Measurements from ENCODE around the gene TTBK1. TPM values are rescaled to one million over a fixed set of nuclear protein-coding genes. Genes with fewer than 3 reads are reported as not detected.

TTBK1 gene
- total RNA-seq, 2 experiments from 2014 or later: 0.09 to 0.11 TPM

DNA sequence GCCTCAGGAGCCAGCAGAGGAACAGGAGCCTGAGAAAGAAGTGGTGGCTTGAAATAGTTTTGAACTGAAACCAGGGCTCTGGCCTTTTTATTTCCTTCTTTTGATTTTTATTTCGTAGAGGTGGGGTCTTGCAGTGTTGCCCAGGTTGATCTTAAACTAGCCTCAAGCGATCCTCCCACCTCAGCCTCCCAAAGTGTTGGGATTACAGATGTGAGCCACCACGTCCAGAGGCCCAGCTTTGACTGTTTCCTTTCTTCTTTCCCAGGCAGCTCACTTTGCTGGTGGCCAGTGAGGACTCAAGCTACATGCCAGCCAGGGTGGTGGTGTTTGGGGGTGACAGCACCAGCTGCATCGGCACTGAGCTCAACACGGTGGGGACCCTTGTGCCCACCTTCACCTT lies 40.8 kb upstream of the TTBK1 start:
- Mint-ChIP-seq H3K9me3 (no peaks in the 10 kb centered on the region), H3K36me3 (ENCODE audit: low read depth) (peaks cover 15% of the 10 kb centered on the region), H3K4me1 (ENCODE audit: low read depth) (no peaks in the 10 kb centered on the region), H3K4me3 (no peak overlapping the region), H3K27ac (no peak overlapping the region), H3K27me3 (no peaks in the 10 kb centered on the region)
- TF ChIP-seq, protein P1, sequence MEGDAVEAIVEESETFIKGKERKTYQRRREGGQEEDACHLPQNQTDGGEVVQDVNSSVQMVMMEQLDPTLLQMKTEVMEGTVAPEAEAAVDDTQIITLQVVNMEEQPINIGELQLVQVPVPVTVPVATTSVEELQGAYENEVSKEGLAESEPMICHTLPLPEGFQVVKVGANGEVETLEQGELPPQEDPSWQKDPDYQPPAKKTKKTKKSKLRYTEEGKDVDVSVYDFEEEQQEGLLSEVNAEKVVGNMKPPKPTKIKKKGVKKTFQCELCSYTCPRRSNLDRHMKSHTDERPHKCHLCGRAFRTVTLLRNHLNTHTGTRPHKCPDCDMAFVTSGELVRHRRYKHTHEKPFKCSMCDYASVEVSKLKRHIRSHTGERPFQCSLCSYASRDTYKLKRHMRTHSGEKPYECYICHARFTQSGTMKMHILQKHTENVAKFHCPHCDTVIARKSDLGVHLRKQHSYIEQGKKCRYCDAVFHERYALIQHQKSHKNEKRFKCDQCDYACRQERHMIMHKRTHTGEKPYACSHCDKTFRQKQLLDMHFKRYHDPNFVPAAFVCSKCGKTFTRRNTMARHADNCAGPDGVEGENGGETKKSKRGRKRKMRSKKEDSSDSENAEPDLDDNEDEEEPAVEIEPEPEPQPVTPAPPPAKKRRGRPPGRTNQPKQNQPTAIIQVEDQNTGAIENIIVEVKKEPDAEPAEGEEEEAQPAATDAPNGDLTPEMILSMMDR (IDR thresholded peaks at IDR 0.05): no peak
- ChIA-PET CTCF (no interaction called here), POLR2A (interaction anchor here (1.2 to 3.0 kb wide), 2 partner anchors 13 to 21 kb away, joined by 3 to 9 read pairs; no protein-coding TSS in a partner anchor)
- no peak for DNase-seq
- ATAC-seq: no peak
- intact Hi-C loops (cut with micrococcal nuclease): no loop called here

DNA sequence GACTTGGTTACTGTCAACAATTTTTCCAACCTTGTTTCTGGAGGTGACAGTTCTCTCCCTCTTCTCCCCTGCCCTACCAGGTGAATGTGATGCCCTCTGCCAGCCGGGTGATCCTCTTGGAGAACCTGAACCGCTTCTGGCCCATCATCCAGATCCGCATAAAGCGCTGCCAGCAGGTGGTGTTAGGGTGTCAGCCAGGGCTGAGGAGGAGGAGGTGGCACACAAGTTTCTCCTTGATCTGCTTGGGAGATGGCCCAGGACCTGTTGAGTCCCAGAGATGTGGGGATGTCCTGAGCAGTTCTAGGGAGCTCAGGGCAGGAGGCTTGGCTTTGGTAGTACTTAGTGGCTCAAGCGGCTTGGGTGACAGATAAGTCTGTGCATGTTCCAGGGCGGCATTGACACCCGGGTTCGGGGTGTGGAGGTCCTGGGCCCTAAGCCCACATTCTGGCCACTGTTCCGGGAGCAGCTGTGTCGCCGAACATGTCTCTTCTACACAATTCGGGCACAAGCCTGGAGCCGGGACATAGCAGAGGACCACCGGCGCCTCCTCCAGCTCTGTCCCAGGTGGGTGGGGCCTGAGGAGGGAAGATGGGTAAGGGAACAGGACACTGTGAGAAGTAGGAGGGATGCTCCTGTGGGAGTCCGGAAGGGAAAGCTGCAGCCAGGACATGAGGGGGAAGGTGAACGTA lies 40.1 kb upstream of the TTBK1 start:
- no peak for DNase-seq
- no peaks in the 10 kb centered on the region for H3K4me1 Mint-ChIP-seq (ENCODE audit: low read depth)
- ChIA-PET CTCF (no interaction called here), POLR2A (interaction anchor here (1.2 to 3.0 kb wide), 2 partner anchors 13 to 20 kb away, joined by 3 to 9 read pairs; no protein-coding TSS in a partner anchor)
- ATAC-seq: no peak
- H3K4me3 Mint-ChIP-seq: no peak overlapping the region
- H3K27me3 Mint-ChIP-seq: no peaks in the 10 kb centered on the region
- no peaks in the 10 kb centered on the region for H3K9me3 Mint-ChIP-seq
- TF ChIP-seq, protein P1 (IDR thresholded peaks at IDR 0.05): no peak
- intact Hi-C loops (cut with micrococcal nuclease): no loop called here
- H3K27ac Mint-ChIP-seq: no peak overlapping the region
- peaks cover 12% of the 10 kb centered on the region for H3K36me3 Mint-ChIP-seq (ENCODE audit: low read depth)

DNA sequence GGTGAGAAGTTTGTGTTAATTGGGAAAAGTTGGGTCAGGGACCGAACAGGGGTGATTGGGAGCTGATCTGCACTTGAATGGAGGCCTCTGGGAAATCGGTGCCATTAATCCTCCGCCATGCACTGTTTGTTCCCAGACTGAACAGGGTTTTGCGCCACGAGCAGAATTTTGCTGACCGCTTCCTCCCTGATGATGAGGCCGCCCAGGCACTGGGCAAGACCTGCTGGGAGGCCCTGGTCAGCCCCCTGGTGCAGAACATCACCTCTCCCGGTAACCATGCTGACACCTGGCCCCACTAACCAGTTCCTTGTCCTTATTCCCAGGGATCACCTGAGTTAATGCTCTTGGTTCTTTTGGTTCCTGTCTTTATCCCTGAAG lies 39.6 kb upstream of the TTBK1 start:
- no peaks in the 10 kb centered on the region for H3K27me3 Mint-ChIP-seq
- no peaks in the 10 kb centered on the region for H3K9me3 Mint-ChIP-seq
- CTCF ChIA-PET: interaction anchor here (1.3 kb wide), 1 partner anchor 18 kb away, joined by 3 read pairs; no protein-coding TSS in a partner anchor
- intact Hi-C loops (cut with micrococcal nuclease): no loop called here
- TF ChIP-seq, protein P1 (IDR thresholded peaks at IDR 0.05): no peak
- POLR2A ChIA-PET: interaction anchor here (1.2 to 3.0 kb wide), 2 partner anchors 12 to 20 kb away, joined by 3 to 9 read pairs; no protein-coding TSS in a partner anchor
- H3K4me3 Mint-ChIP-seq: no peak overlapping the region
- ATAC-seq: no peak
- H3K36me3 Mint-ChIP-seq (ENCODE audit: low read depth): peaks cover 12% of the 10 kb centered on the region
- no peaks in the 10 kb centered on the region for H3K4me1 Mint-ChIP-seq (ENCODE audit: low read depth)
- no peak for DNase-seq
- no peak overlapping the region for H3K27ac Mint-ChIP-seq

DNA sequence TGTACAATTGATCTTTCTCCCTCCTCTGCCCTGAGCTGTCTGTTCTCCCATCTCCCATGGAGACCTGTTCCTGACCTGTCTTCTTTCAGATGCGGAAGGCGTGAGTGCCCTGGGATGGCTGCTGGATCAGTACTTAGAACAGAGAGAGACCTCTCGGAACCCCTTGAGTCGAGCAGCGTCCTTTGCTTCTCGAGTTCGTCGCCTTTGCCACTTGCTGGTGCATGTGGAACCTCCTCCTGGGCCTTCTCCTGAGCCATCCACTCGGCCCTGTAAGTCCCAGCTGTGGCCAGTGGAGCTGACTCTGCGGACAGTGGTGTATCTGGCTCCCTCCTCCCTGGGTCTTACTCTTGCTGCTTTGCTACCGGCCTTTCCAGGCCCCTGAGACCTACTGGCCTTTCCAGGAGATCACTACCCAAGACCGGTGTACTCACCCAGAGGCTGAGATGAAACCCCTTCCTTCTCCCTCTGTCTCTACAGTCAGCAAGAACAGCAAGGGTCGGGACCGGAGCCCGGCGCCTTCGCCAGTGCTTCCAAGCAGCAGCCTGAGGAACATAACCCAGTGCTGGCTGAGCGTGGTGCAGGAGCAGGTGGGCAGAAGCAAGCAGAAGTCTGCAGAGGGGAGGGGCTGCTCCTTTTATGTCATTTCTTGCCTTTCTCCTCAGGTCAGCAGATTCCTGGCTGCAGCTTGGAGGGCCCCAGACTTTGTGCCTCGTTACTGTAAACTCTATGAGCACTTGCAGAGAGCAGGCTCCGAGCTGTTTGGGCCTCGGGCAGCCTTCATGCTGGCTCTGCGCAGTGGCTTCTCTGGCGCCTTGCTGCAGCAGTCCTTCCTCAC lies 38.8 kb upstream of the TTBK1 start:
- POLR2A ChIA-PET: interaction anchor here (1.3 to 1.6 kb wide), 2 partner anchors 13 to 20 kb away, joined by 3 to 4 read pairs; no protein-coding TSS in a partner anchor

More for the DNA sequence above, 38.8 kb upstream of the TTBK1 start:
- H3K27ac Mint-ChIP-seq: no peak overlapping the region
- DNase-seq: no peak
- TF ChIP-seq, protein P1 (IDR thresholded peaks at IDR 0.05): no peak
- CTCF ChIA-PET: interaction anchor here (1.3 kb wide), 1 partner anchor 19 kb away, joined by 3 read pairs; no protein-coding TSS in a partner anchor
- H3K9me3 Mint-ChIP-seq: no peaks in the 10 kb centered on the region
- peaks cover 12% of the 10 kb centered on the region for H3K36me3 Mint-ChIP-seq (ENCODE audit: low read depth)
- H3K27me3 Mint-ChIP-seq: no peaks in the 10 kb centered on the region
- no peaks in the 10 kb centered on the region for H3K4me1 Mint-ChIP-seq (ENCODE audit: low read depth)
- intact Hi-C loops (cut with micrococcal nuclease): no loop called here
- ATAC-seq: no peak
- no peak overlapping the region for H3K4me3 Mint-ChIP-seq

Data from activated CD8-positive, alpha-beta T cell treated with anti-CD3 and anti-CD28 coated beads for 36 hours (primary cell).